CD14-positive monocyte (primary cell): ENCODE results near the gene ERI2. TPM values are rescaled to one million over a fixed set of nuclear protein-coding genes. Genes with fewer than 3 reads are reported as not detected.
"Not testable (repeated sequence)": the region's sequence is repeated elsewhere in the genome, so short reads cannot be mapped to it uniquely, and the experiment has no call there.

Experiments used
- DNase-seq, 3 donors: peaks; one replicate each; pipeline ENCODE4 v3.0.0-alpha.2; 2011 to 2022
- H2AFZ ChIP-seq: 2 replicates; pipeline ENCODE4 v1.6.0; 2012; ENCODE audit warnings: mild to moderate bottlenecking, low read depth, low read length, inconsistent platforms; ENCODE audit not compliant: insufficient read depth, poor library complexity, severe bottlenecking
- H3K27ac ChIP-seq, 2 donors: 1 replicate in 1 of 2; 2 replicates in 1 of 2; pipeline ENCODE4 v1.5.1; 2012 to 2013; ENCODE audit warnings: low read length in 2 of 2, control low read depth in 1 of 2, inconsistent platforms in 1 of 2, low read depth in 1 of 2, mild to moderate bottlenecking in 1 of 2
- H3K27me3 ChIP-seq, 2 donors: one replicate each; pipeline versions ENCODE4 v1.6.0 to v1.6.1; 2011 to 2013; ENCODE audit warnings: low read length in 2 of 2; ENCODE audit not compliant: control insufficient read depth in 2 of 2, insufficient read depth in 2 of 2
- H3K36me3 ChIP-seq, 2 donors: replicated peaks in 1 of 2; 1 replicate in 1 of 2; 2 replicates in 1 of 2; pipeline versions ENCODE4 v1.5.1 to v1.6.1; 2012 to 2013; ENCODE audit warnings: low read length in 2 of 2, control low read depth in 1 of 2, inconsistent platforms in 1 of 2, mild to moderate bottlenecking in 1 of 2; ENCODE audit not compliant: insufficient read depth in 2 of 2, control insufficient read depth in 1 of 2
- H3K4me1 ChIP-seq, 2 donors: 1 replicate in 1 of 2; 2 replicates in 1 of 2; pipeline versions ENCODE4 v1.5.1 to v1.6.1; 2012 to 2013; ENCODE audit warnings: low read length in 2 of 2, control low read depth in 1 of 2, inconsistent platforms in 1 of 2, mild to moderate bottlenecking in 1 of 2, moderate library complexity in 1 of 2; ENCODE audit not compliant: insufficient read depth in 2 of 2, control insufficient read depth in 1 of 2
- H3K4me2 ChIP-seq: replicated peaks from 2 replicates; pipeline ENCODE3; 2012; ENCODE audit warnings: low read length, moderate library complexity, mild to moderate bottlenecking; ENCODE audit not compliant: poor library complexity, severe bottlenecking; ENCODE audit errors: extremely low read depth
- H3K4me3 ChIP-seq, 3 experiments: fragments of 200-600 bp in 1 of 3; sonication (generic) in 1 of 3; replicated peaks in 1 of 3; 1 replicate in 2 of 3; 2 replicates in 1 of 3; pipeline ENCODE4 v1.5.1; 2011 to 2013; ENCODE audit warnings: low read length in 3 of 3, mild to moderate bottlenecking in 3 of 3, control low read depth in 2 of 3, low read depth in 2 of 3, inconsistent platforms in 1 of 3, moderate library complexity in 1 of 3
- H3K79me2 ChIP-seq: 2 replicates; pipeline ENCODE4 v1.6.0; 2012; ENCODE audit warnings: mild to moderate bottlenecking, control low read depth, inconsistent platforms, low read length, moderate library complexity; ENCODE audit not compliant: insufficient read depth
- H3K9ac ChIP-seq: 2 replicates; pipeline ENCODE4 v1.6.0; 2017; ENCODE audit warnings: low read length, mild to moderate bottlenecking; ENCODE audit not compliant: insufficient read depth, poor library complexity, severe bottlenecking
- H3K9me3 ChIP-seq, 2 donors: replicated peaks in 1 of 2; 1 replicate in 1 of 2; 2 replicates in 1 of 2; pipeline versions ENCODE4 v1.5.1 to v1.6.1; 2012 to 2013; ENCODE audit warnings: low read length in 2 of 2, control low read depth in 1 of 2; ENCODE audit not compliant: control insufficient read depth in 1 of 2, insufficient read depth in 1 of 2
- H4K20me1 ChIP-seq: 2 replicates; pipeline ENCODE4 v1.6.0; 2012; ENCODE audit warnings: mild to moderate bottlenecking, low read length, control low read depth, moderate library complexity; ENCODE audit not compliant: insufficient read depth
- H3K27ac Mint-ChIP-seq, 7 donors: one replicate each; pipeline ENCODE4 v1.8.0; 2020; ENCODE audit warnings: mild to moderate bottlenecking in 7 of 7, mixed read lengths in 7 of 7, moderate library complexity in 6 of 7, inconsistent platforms in 2 of 7
- H3K27me3 Mint-ChIP-seq, 3 donors: one replicate each; pipeline ENCODE4 v1.8.0; 2021 to 2022; ENCODE audit warnings: low read depth in 3 of 3, mild to moderate bottlenecking in 3 of 3, mixed read lengths in 3 of 3, moderate library complexity in 3 of 3, inconsistent platforms in 1 of 3
- H3K36me3 Mint-ChIP-seq, 2 donors: one replicate each; pipeline ENCODE4 v1.8.0; 2020; ENCODE audit warnings: mixed read lengths in 2 of 2, inconsistent platforms in 1 of 2, mild to moderate bottlenecking in 1 of 2
- H3K4me1 Mint-ChIP-seq: one replicate; pipeline ENCODE4 v1.8.0; 2020; ENCODE audit warnings: mild to moderate bottlenecking, mixed read lengths
- H3K4me3 Mint-ChIP-seq, 2 donors: one replicate each; pipeline ENCODE4 v1.8.0; 2020; ENCODE audit warnings: mild to moderate bottlenecking in 2 of 2, mixed read lengths in 2 of 2, moderate library complexity in 1 of 2
- H3K9me3 Mint-ChIP-seq, 7 donors: one replicate each; pipeline ENCODE4 v1.8.0; 2020 to 2022; ENCODE audit warnings: mixed read lengths in 7 of 7, mild to moderate bottlenecking in 6 of 7, moderate library complexity in 6 of 7, inconsistent platforms in 2 of 7
- CTCF ChIP-seq: fragments of 200-600 bp; IDR thresholded peaks from one replicate; pipeline ENCODE4 v1.8.0; 2022; ENCODE audit warnings: antibody characterized with exemption, mild to moderate bottlenecking
- WGBS: methylation state at CpG from one replicate; pipeline ENCODE4 v1.1.5; 2013; ENCODE audit warnings: missing lambda C conversion rate; ENCODE audit not compliant: insufficient coverage; 5-methylcytosine and 5-hydroxymethylcytosine counted together
- intact Hi-C, 2 donors: fragments of 100-400 bp; cut with micrococcal nuclease; formaldehyde crosslinking; loops; one replicate each; pipeline versions ENCODE4 v1.15.0 to v1.15.1; 2023
- polyA plus RNA-seq, 3 donors: library from polyadenylated mRNA; depleted of rRNA in 1 of 3; unstranded in 2 of 3; stranded (reverse) in 1 of 3; fragments of 300-500 nt in 2 of 3; fragments of >200 nt in 1 of 3; fragmentation: Illumina TruSeq in 2 of 3; gene quantifications; 1 replicate in 2 of 3; 2 replicates in 1 of 3; pipeline ENCODE4 v1.2.3, GENCODE V29; 2012 to 2021

ERI2 gene
- polyA plus RNA-seq, 3 donors = 4.0 to 10.5 (median 10.4) TPM

- H3K27ac ChIP-seq = no peak overlapping the region
- no peaks in the 10 kb centered on the region for H3K79me2 ChIP-seq
- intact Hi-C loops = no loop called here
- peaks cover 0 to 4% of the 10 kb centered on the region in 2 donors for H3K9me3 ChIP-seq
- H3K4me3 ChIP-seq = no peak overlapping the region
- H2AFZ ChIP-seq = no peak overlapping the region
- no peaks in the 10 kb centered on the region for H3K27me3 Mint-ChIP-seq
- no peaks in the 10 kb centered on the region for H3K27me3 ChIP-seq
- DNase-seq = no peak
- TF ChIP-seq CTCF = no peak
- H3K9ac ChIP-seq = no peak overlapping the region
- peaks cover 13% of the 10 kb centered on the region for H3K4me1 Mint-ChIP-seq
- peaks cover 11 to 20% of the 10 kb centered on the region in 2 donors for H3K4me1 ChIP-seq
- no peaks in the 10 kb centered on the region for H4K20me1 ChIP-seq
- H3K9me3 Mint-ChIP-seq = peaks cover 0 to 12% (median 6%) of the 10 kb centered on the region in 7 donors
- H3K4me3 Mint-ChIP-seq = no peak overlapping the region
- H3K36me3 Mint-ChIP-seq = peaks cover 3 to 10% of the 10 kb centered on the region in 2 donors
- H3K4me2 ChIP-seq = no peak overlapping the region
- no CpG with 5 or more reads among the region's 2 CpGs for WGBS
- no peaks in the 10 kb centered on the region for H3K36me3 ChIP-seq
- H3K27ac Mint-ChIP-seq = peak overlapping the region in 1 of 7 donors; percentile 4
Observed at GRCh38 chr16:20765732-20766131, 40.5 kb downstream of the ERI2 start.

GRCh38 chr16:20764448-20764847 lies 41.8 kb downstream of the ERI2 start:
- H3K4me1 ChIP-seq = peaks cover 11 to 20% of the 10 kb centered on the region in 2 donors
- H3K36me3 ChIP-seq, H3K27me3 Mint-ChIP-seq, H3K27ac Mint-ChIP-seq, DNase-seq, H3K4me3 Mint-ChIP-seq, H3K27me3 ChIP-seq, H2AFZ ChIP-seq, intact Hi-C loops, H4K20me1 ChIP-seq, H3K4me3 ChIP-seq, H3K9me3 ChIP-seq, H3K79me2 ChIP-seq, H3K9ac ChIP-seq: not testable (repeated sequence)
- H3K9me3 Mint-ChIP-seq = peaks cover 4 to 17% (median 7%) of the 10 kb centered on the region in 7 donors
- peak overlapping the region in 1 of 2 donors; percentile 93 for H3K27ac ChIP-seq
- peaks cover 3 to 17% of the 10 kb centered on the region in 2 donors for H3K36me3 Mint-ChIP-seq
- WGBS = no CpG with 5 or more reads among the region's 1 CpG
- H3K4me2 ChIP-seq = peak overlapping the region; percentile 89
- peaks cover 13% of the 10 kb centered on the region for H3K4me1 Mint-ChIP-seq
